Endothelial cell of umbilical vein (primary cell): ENCODE results near the gene PDSS2. TPM values are rescaled to one million over a fixed set of nuclear protein-coding genes. Genes with fewer than 3 reads are reported as not detected.

Source experiments
- BruUV-seq: library from RNA; stranded (reverse); fragments of 400-500 nt; replicated peaks from 2 replicates; lab custom pipeline; 2021; lab: Mats Ljungman, UMichigan
- CTCF ChIA-PET: fragments of 300-600, 350-600 bp; sonication (Branson Sonifier 250); formaldehyde crosslinking; loops from one replicate; lab custom pipeline; 2021; ENCODE audit warnings: antibody characterized with exemption, inconsistent platforms; lab: Charles Lee
- POLR2A ChIA-PET: fragments of 300-600, 350-600 bp; sonication (Branson Sonifier 250); formaldehyde crosslinking; loops from one replicate; lab custom pipeline; 2021; ENCODE audit warnings: antibody characterized with exemption, inconsistent platforms; lab: Charles Lee
- DNase-seq: peaks from one replicate; pipeline ENCODE4 v3.0.0-alpha.2; 2011; ENCODE audit warnings: low read depth, low spot score
- FAIRE-seq: peaks from 2 replicates; lab custom pipeline; 2011; peaks lifted over from hg19 to GRCh38; lab: Jason Lieb, UNC
- H2AFZ ChIP-seq: 2 replicates; pipeline ENCODE4 v1.6.0; 2012; ENCODE audit warnings: low read depth, low read length, control low read depth, inconsistent platforms
- H3K27ac ChIP-seq: 2 replicates; pipeline ENCODE4 v1.5.1; 2011; ENCODE audit warnings: low read depth, mild to moderate bottlenecking, control low read depth, low read length, moderate library complexity; ENCODE audit not compliant: insufficient read depth
- H3K27me3 ChIP-seq, 2 experiments: 2 replicates each; pipeline versions ENCODE4 v1.6.0 to v1.6.1; 2011; ENCODE audit warnings: low read length in 2 of 2, mixed read lengths in 1 of 2; ENCODE audit not compliant: control insufficient read depth in 2 of 2, insufficient read depth in 2 of 2
- H3K36me3 ChIP-seq, 2 experiments: 2 replicates in 1 of 2; 3 replicates in 1 of 2; pipeline ENCODE4 v1.5.1; 2011; ENCODE audit warnings: low read length in 2 of 2, mild to moderate bottlenecking in 1 of 2, moderate library complexity in 1 of 2; ENCODE audit not compliant: control insufficient read depth in 2 of 2, insufficient read depth in 2 of 2; ENCODE audit errors: extremely low read depth in 1 of 2
- H3K4me1 ChIP-seq: 3 replicates; pipeline ENCODE4 v1.5.1; 2011; ENCODE audit warnings: mild to moderate bottlenecking, low read length; ENCODE audit not compliant: control insufficient read depth, insufficient read depth; ENCODE audit errors: extremely low read depth
- H3K4me2 ChIP-seq: 2 replicates; pipeline ENCODE4 v1.6.1; 2011; ENCODE audit warnings: low read length, control low read depth, mixed read lengths; ENCODE audit not compliant: insufficient read depth
- H3K4me3 ChIP-seq, 3 experiments: fragments of 200-600 bp in 1 of 3; sonication (generic), shearing (Covaris generic) in 1 of 3; replicated peaks in 1 of 3; 2 replicates each; pipeline ENCODE4 v1.5.1; 2011 to 2016; ENCODE audit warnings: control low read depth in 3 of 3, low read length in 3 of 3, mild to moderate bottlenecking in 2 of 3, inconsistent platforms in 1 of 3, low read depth in 1 of 3, moderate library complexity in 1 of 3; ENCODE audit not compliant: insufficient read depth in 1 of 3
- H3K79me2 ChIP-seq: 2 replicates; pipeline ENCODE4 v1.6.0; 2012; ENCODE audit warnings: low read length, inconsistent platforms; ENCODE audit not compliant: control insufficient read depth, insufficient read depth
- H3K9ac ChIP-seq: replicated peaks from 2 replicates; pipeline ENCODE3; 2011; ENCODE audit warnings: low read length, control low read depth; ENCODE audit not compliant: insufficient read depth; ENCODE audit errors: extremely low read depth
- H3K9me1 ChIP-seq: replicated peaks from 3 replicates; pipeline ENCODE4 v1.6.0; 2011; ENCODE audit warnings: mild to moderate bottlenecking, low read length; ENCODE audit not compliant: control insufficient read depth, insufficient read depth; ENCODE audit errors: extremely low read depth
- H3K9me3 ChIP-seq: replicated peaks from 2 replicates; pipeline ENCODE4 v1.5.1; 2012; ENCODE audit warnings: low read length, inconsistent platforms; ENCODE audit not compliant: control insufficient read depth, insufficient read depth
- H4K20me1 ChIP-seq: replicated peaks from 2 replicates; pipeline ENCODE3; 2011; ENCODE audit warnings: mild to moderate bottlenecking, low read length; ENCODE audit not compliant: control insufficient read depth, insufficient read depth; ENCODE audit errors: extremely low read depth
- EZH2 ChIP-seq: IDR thresholded peaks from 2 replicates; pipeline ENCODE4 v1.6.1; 2012; ENCODE audit warnings: borderline replicate concordance, low read depth, mild to moderate bottlenecking, moderate library complexity, low read length, inconsistent platforms; ENCODE audit not compliant: severe bottlenecking
- FOS ChIP-seq: IDR thresholded peaks from 2 replicates; pipeline ENCODE4 v1.6.1; 2011; ENCODE audit warnings: mild to moderate bottlenecking, low read length, moderate library complexity, borderline replicate concordance; ENCODE audit not compliant: insufficient read depth
- GATA2 ChIP-seq: IDR thresholded peaks from 2 replicates; pipeline ENCODE4 v1.7.0; 2011; ENCODE audit warnings: low read depth, mild to moderate bottlenecking, moderate library complexity, mixed read lengths, low read length; ENCODE audit not compliant: insufficient read length, insufficient read depth
- JUN ChIP-seq: IDR thresholded peaks from 2 replicates; pipeline ENCODE4 v1.6.1; 2011; ENCODE audit warnings: borderline replicate concordance, low read depth; ENCODE audit not compliant: insufficient read length, insufficient read depth
- MYC ChIP-seq: IDR thresholded peaks from one replicate; pipeline ENCODE4 v1.6.1; 2011; ENCODE audit warnings: mild to moderate bottlenecking, low read depth, low read length
- POLR2A ChIP-seq: IDR thresholded peaks from 2 replicates; pipeline ENCODE4 v1.6.1; 2012; ENCODE audit warnings: low read depth, mild to moderate bottlenecking, control low read depth, low read length
- POLR2AphosphoS5 ChIP-seq: IDR thresholded peaks from 2 replicates; pipeline ENCODE4 v1.6.1; 2012; ENCODE audit warnings: low read depth, mild to moderate bottlenecking, control low read depth, low read length, moderate library complexity; ENCODE audit not compliant: insufficient read depth
- dilution Hi-C: fragments of 300-500 bp; cut with MboI; formaldehyde crosslinking; loops from one replicate; pipeline ENCODE4 v1.15.0; 2019; ENCODE audit warnings: low sequenced_read_pairs; ENCODE audit not compliant: extremely low pct_ligation_motif_present
- intact Hi-C: fragments of 100-400 bp; cut with micrococcal nuclease; formaldehyde crosslinking; loops from one replicate; pipeline ENCODE4 v1.10.0; 2022
- polyA plus RNA-seq, 4 experiments: library from polyadenylated mRNA; depleted of rRNA in 3 of 4; stranded (reverse) in 3 of 4; unstranded in 1 of 4; fragments of >200 nt; gene quantifications; 2 replicates each; pipeline versions ENCODE4 v1.2.1 to v1.2.3, GENCODE V29; 2011 to 2012; ENCODE audit warnings: missing spikeins in 1 of 4
- total RNA-seq: library from RNA; stranded (reverse); gene quantifications from 2 replicates; pipeline ENCODE4 v1.2.3, GENCODE V29; 2021
- TF ChIP-seq, protein P1 (sequence below): IDR thresholded peaks from 2 replicates; pipeline ENCODE4 v1.6.1; 2011; ENCODE audit not compliant: insufficient read depth, insufficient read length
- TF ChIP-seq, protein P2 (sequence below), 2 donors: IDR thresholded peaks; 1 replicate in 1 of 2; 2 replicates in 1 of 2; pipeline ENCODE4 v1.5.1; 2011; ENCODE audit warnings: low read length in 2 of 2, mild to moderate bottlenecking in 2 of 2, moderate library complexity in 2 of 2, control low read depth in 1 of 2, inconsistent platforms in 1 of 2, low read depth in 1 of 2; ENCODE audit not compliant: insufficient read depth in 1 of 2; ENCODE audit errors: extremely low read depth in 1 of 2

The PDSS2 gene
- total and polyA plus RNA-seq, 2 donors (not counting 3 experiments of a cell fraction or from before 2014, with no cell fraction given) = 7.6 to 9.3 TPM

DNA sequence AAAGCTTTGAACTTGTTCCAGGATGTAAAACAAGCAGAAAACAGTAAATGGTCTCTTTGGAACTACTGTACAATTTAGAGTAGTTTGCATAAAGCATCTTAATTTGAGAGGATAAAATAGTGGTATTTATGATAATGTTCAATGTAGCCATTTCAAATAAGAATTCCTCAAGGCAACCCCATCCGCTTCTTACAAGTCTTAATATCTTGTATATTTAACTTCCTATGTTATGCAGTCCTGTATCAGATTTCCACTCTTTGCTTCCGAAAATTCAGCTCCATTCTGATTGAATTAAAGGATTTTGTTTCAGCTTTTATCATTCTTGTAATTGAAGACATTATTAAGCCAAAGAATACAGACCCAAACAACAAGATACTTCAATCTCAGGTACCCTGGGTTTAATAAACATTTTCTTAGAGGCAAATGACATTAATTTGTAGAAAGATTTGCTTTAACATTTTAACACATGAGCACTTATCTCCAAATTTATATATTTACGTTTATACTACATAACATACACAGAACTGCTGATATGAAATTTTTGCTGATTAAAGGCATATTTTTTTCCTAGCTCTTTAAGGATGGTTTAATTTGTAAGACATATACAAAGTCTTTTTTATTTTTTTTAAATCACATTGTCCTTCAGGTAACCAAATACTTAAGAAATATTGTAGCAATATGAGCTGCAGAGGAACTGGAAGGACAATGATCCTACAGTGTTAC lies 213.0 kb downstream of the PDSS2 start:
- no peaks in the 10 kb centered on the region for H3K79me2 ChIP-seq
- no peaks in the 10 kb centered on the region for H4K20me1 ChIP-seq
- ChIA-PET POLR2A (interaction anchor here (0.5 kb wide), 1 partner anchor 14 kb away, joined by 5 read pairs; no protein-coding TSS in a partner anchor), CTCF (interaction anchor here (0.9 kb wide), 1 partner anchor 105 kb away, joined by 4 read pairs; no protein-coding TSS in a partner anchor)
- FAIRE-seq (no peak), DNase-seq (no peak)
- no peaks in the 10 kb centered on the region for H3K4me1 ChIP-seq
- dilution Hi-C loops = no loop called here
- H3K9me3 ChIP-seq = no peaks in the 10 kb centered on the region
- intact Hi-C loops = no loop called here
- no peaks in the 10 kb centered on the region for H3K36me3 ChIP-seq
- no peak overlapping the region for H3K4me3 ChIP-seq
- no TSS peak for BruUV-seq
- H3K9ac ChIP-seq = no peak overlapping the region
- H3K4me2 ChIP-seq = no peak overlapping the region
- no peak overlapping the region for H2AFZ ChIP-seq
- TF ChIP-seq, protein P1, sequence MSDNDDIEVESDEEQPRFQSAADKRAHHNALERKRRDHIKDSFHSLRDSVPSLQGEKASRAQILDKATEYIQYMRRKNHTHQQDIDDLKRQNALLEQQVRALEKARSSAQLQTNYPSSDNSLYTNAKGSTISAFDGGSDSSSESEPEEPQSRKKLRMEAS = no peak
- TF ChIP-seq, protein P2, sequence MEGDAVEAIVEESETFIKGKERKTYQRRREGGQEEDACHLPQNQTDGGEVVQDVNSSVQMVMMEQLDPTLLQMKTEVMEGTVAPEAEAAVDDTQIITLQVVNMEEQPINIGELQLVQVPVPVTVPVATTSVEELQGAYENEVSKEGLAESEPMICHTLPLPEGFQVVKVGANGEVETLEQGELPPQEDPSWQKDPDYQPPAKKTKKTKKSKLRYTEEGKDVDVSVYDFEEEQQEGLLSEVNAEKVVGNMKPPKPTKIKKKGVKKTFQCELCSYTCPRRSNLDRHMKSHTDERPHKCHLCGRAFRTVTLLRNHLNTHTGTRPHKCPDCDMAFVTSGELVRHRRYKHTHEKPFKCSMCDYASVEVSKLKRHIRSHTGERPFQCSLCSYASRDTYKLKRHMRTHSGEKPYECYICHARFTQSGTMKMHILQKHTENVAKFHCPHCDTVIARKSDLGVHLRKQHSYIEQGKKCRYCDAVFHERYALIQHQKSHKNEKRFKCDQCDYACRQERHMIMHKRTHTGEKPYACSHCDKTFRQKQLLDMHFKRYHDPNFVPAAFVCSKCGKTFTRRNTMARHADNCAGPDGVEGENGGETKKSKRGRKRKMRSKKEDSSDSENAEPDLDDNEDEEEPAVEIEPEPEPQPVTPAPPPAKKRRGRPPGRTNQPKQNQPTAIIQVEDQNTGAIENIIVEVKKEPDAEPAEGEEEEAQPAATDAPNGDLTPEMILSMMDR (IDR thresholded peaks at IDR 0.05; ENCODE audit: extremely low read depth in 1 of 2, insufficient read depth in 1 of 2, low read depth in 1 of 2, low read length in 2 of 2) = no peak
- TF ChIP-seq FOS = no peak
- TF ChIP-seq POLR2AphosphoS5 = no peak
- no peak for TF ChIP-seq EZH2
- no peak for TF ChIP-seq MYC
- no peak for TF ChIP-seq GATA2
- no peak for TF ChIP-seq JUN
- no peak for TF ChIP-seq POLR2A
- no peak overlapping the region for H3K27ac ChIP-seq
- no peaks in the 10 kb centered on the region for H3K27me3 ChIP-seq
- H3K9me1 ChIP-seq = no peaks in the 10 kb centered on the region
